Keratinocyte (primary cell): Measurements from ENCODE around the gene TTC31. TPM values are rescaled to one million over a fixed set of nuclear protein-coding genes. Genes with fewer than 3 reads are reported as not detected.
A peak's percentile ranks its signal among the peaks of the same experiment; 100 is the strongest.

Experiments used
- DNase-seq: peaks from one replicate; pipeline ENCODE4 v3.0.0-alpha.2; 2011; ENCODE audit warnings: low read depth, missing footprints, low spot score
- FAIRE-seq: peaks from 2 replicates; lab custom pipeline; 2011; peaks lifted over from hg19 to GRCh38; lab: Jason Lieb, UNC
- H2AFZ ChIP-seq: 2 replicates; pipeline ENCODE4 v1.6.0; 2012; ENCODE audit warnings: low read length, control low read depth, inconsistent platforms; ENCODE audit not compliant: control insufficient read depth
- H3K27ac ChIP-seq: 2 replicates; pipeline ENCODE4 v1.5.1; 2011; ENCODE audit warnings: low read length; ENCODE audit not compliant: control insufficient read depth, insufficient read depth
- H3K27me3 ChIP-seq: 3 replicates; pipeline ENCODE4 v1.6.0; 2011; ENCODE audit warnings: low read length; ENCODE audit not compliant: control insufficient read depth, insufficient read depth; ENCODE audit errors: extremely low read depth
- H3K36me3 ChIP-seq, 2 experiments: 2 replicates in 1 of 2; 3 replicates in 1 of 2; pipeline ENCODE4 v1.5.1; 2011; ENCODE audit warnings: low read length in 2 of 2, mild to moderate bottlenecking in 1 of 2; ENCODE audit not compliant: control insufficient read depth in 2 of 2, insufficient read depth in 2 of 2; ENCODE audit errors: extremely low read depth in 1 of 2
- H3K4me1 ChIP-seq: 3 replicates; pipeline ENCODE4 v1.5.1; 2011; ENCODE audit warnings: low read length; ENCODE audit not compliant: control insufficient read depth, insufficient read depth; ENCODE audit errors: extremely low read depth
- H3K4me2 ChIP-seq: 3 replicates; pipeline ENCODE4 v1.6.0; 2011; ENCODE audit warnings: low read depth, low read length; ENCODE audit not compliant: control insufficient read depth, insufficient read depth; ENCODE audit errors: extremely low read depth
- H3K4me3 ChIP-seq, 3 experiments: fragments of 200-600 bp in 1 of 3; sonication (generic) in 1 of 3; 2 replicates in 2 of 3; 3 replicates in 1 of 3; pipeline ENCODE4 v1.5.1; 2011 to 2016; ENCODE audit warnings: low read length in 3 of 3, mild to moderate bottlenecking in 3 of 3, control low read depth in 2 of 3, inconsistent platforms in 1 of 3, low read depth in 1 of 3, mixed read lengths in 1 of 3, mixed run types in 1 of 3, moderate library complexity in 1 of 3; ENCODE audit not compliant: control insufficient read depth in 2 of 3, insufficient read depth in 2 of 3; ENCODE audit errors: extremely low read depth in 1 of 3
- H3K79me2 ChIP-seq: 2 replicates; pipeline ENCODE4 v1.6.0; 2012; ENCODE audit warnings: low read length; ENCODE audit not compliant: control insufficient read depth, insufficient read depth
- H3K9ac ChIP-seq: 3 replicates; pipeline ENCODE4 v1.6.0; 2011; ENCODE audit warnings: low read length; ENCODE audit not compliant: control insufficient read depth, insufficient read depth; ENCODE audit errors: extremely low read depth
- H3K9me1 ChIP-seq: 3 replicates; pipeline ENCODE4 v1.6.0; 2011; ENCODE audit warnings: low read length; ENCODE audit not compliant: control insufficient read depth, insufficient read depth; ENCODE audit errors: extremely low read depth
- H3K9me3 ChIP-seq: 2 replicates; pipeline ENCODE4 v1.5.1; 2012; ENCODE audit warnings: low read depth, low read length; ENCODE audit not compliant: control insufficient read depth
- H4K20me1 ChIP-seq: 3 replicates; pipeline ENCODE4 v1.6.0; 2011; ENCODE audit warnings: low read length; ENCODE audit not compliant: control insufficient read depth, insufficient read depth; ENCODE audit errors: extremely low read depth
- EZH2 ChIP-seq: IDR thresholded peaks from one replicate; pipeline ENCODE4 v1.6.1; 2012; ENCODE audit warnings: inconsistent platforms, mild to moderate bottlenecking, low read length, moderate library complexity
- dilution Hi-C: fragments of 300-500 bp; cut with MboI; formaldehyde crosslinking; loops from one replicate; pipeline ENCODE4 v1.7.0; 2020; ENCODE audit warnings: low sequenced_read_pairs; ENCODE audit not compliant: extremely low pct_ligation_motif_present
- polyA plus RNA-seq, 5 experiments: library from polyadenylated mRNA; depleted of rRNA in 3 of 5; stranded (reverse) in 3 of 5; stranded (forward) in 1 of 5; unstranded in 1 of 5; fragments of >200 nt; gene quantifications; 1 replicate in 1 of 5; 2 replicates in 3 of 5; 3 replicates in 1 of 5; pipeline versions ENCODE4 v1.2.1 to v1.2.3, GENCODE V29; 2011 to 2012; ENCODE audit warnings: missing spikeins in 2 of 5, low read depth in 1 of 5, low replicate concordance in 1 of 5
- TF ChIP-seq, protein P1 (sequence below), 3 experiments: IDR thresholded peaks in 1 of 3; conservative IDR thresholded peaks in 1 of 3; optimal IDR thresholded peaks in 1 of 3; 2 replicates in 2 of 3; 3 replicates in 1 of 3; pipeline versions ENCODE3 to v1.5.1; 2011; ENCODE audit warnings: low read length in 3 of 3, mild to moderate bottlenecking in 3 of 3, moderate library complexity in 2 of 3, control low read depth in 1 of 3, inconsistent platforms in 1 of 3; ENCODE audit not compliant: insufficient read depth in 2 of 3; ENCODE audit errors: extremely low read depth in 1 of 3

TTC31 gene
- polyA plus RNA-seq, 1 donor (not counting 4 experiments of a cell fraction or from before 2014, with no cell fraction given): 16.8 TPM

- Histone ChIP-seq H2AFZ (no peak overlapping the region), H3K4me3 (no peak overlapping the region), H3K9me1 (no peaks in the 10 kb centered on the region), H3K4me1 (peaks cover 25% of the 10 kb centered on the region), H3K79me2 (peaks cover 31% of the 10 kb centered on the region), H3K27me3 (no peaks in the 10 kb centered on the region), H3K9me3 (no peaks in the 10 kb centered on the region), H3K27ac (no peak overlapping the region), H3K36me3 (peaks cover 17 to 18% of the 10 kb centered on the region in 2 experiments), H3K9ac (no peak overlapping the region), H4K20me1 (no peaks in the 10 kb centered on the region), H3K4me2 (no peak overlapping the region)
- dilution Hi-C loops: no loop called here
- no peak for DNase-seq
- no peak for FAIRE-seq
- TF ChIP-seq, protein P1, sequence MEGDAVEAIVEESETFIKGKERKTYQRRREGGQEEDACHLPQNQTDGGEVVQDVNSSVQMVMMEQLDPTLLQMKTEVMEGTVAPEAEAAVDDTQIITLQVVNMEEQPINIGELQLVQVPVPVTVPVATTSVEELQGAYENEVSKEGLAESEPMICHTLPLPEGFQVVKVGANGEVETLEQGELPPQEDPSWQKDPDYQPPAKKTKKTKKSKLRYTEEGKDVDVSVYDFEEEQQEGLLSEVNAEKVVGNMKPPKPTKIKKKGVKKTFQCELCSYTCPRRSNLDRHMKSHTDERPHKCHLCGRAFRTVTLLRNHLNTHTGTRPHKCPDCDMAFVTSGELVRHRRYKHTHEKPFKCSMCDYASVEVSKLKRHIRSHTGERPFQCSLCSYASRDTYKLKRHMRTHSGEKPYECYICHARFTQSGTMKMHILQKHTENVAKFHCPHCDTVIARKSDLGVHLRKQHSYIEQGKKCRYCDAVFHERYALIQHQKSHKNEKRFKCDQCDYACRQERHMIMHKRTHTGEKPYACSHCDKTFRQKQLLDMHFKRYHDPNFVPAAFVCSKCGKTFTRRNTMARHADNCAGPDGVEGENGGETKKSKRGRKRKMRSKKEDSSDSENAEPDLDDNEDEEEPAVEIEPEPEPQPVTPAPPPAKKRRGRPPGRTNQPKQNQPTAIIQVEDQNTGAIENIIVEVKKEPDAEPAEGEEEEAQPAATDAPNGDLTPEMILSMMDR (optimal IDR thresholded peaks at IDR 0.05 in 1 of 3, IDR thresholded peaks at IDR 0.05 in 1 of 3, conservative IDR thresholded peaks at IDR 0.05 in 1 of 3; ENCODE audit: extremely low read depth in 1 of 3, insufficient read depth in 2 of 3, low read length in 3 of 3): peak in 2 of 3 experiments; percentile 22 to 46
- TF ChIP-seq EZH2: no peak
Measured at GRCh38 chr2:74532222-74532621, 49.3 kb downstream of the TTC31 start.

GRCh38 chr2:74533464-74533863 is 50.6 kb downstream of the TTC31 start:
- no peak for TF ChIP-seq EZH2
- TF ChIP-seq, protein P1 (optimal IDR thresholded peaks at IDR 0.05 in 1 of 3, IDR thresholded peaks at IDR 0.05 in 1 of 3, conservative IDR thresholded peaks at IDR 0.05 in 1 of 3; ENCODE audit: extremely low read depth in 1 of 3, insufficient read depth in 2 of 3, low read length in 3 of 3): no peak
- H3K79me2 ChIP-seq: peaks cover 19% of the 10 kb centered on the region
- H3K4me1 ChIP-seq: peaks cover 21% of the 10 kb centered on the region
- no peak overlapping the region for H3K27ac ChIP-seq
- H3K27me3 ChIP-seq: no peaks in the 10 kb centered on the region
- no peak for DNase-seq
- peaks cover 5 to 13% of the 10 kb centered on the region in 2 experiments for H3K36me3 ChIP-seq
- dilution Hi-C loops: no loop called here
- no peak for FAIRE-seq
- peaks cover 4% of the 10 kb centered on the region for H3K9me1 ChIP-seq
- H4K20me1 ChIP-seq: no peaks in the 10 kb centered on the region
- no peak overlapping the region for H2AFZ ChIP-seq
- H3K9me3 ChIP-seq: no peaks in the 10 kb centered on the region
- H3K9ac ChIP-seq: no peak overlapping the region
- H3K4me3 ChIP-seq: no peak overlapping the region
- no peak overlapping the region for H3K4me2 ChIP-seq
